ENCODE data around the gene CALR3.

Gene CALR3

DNA sequence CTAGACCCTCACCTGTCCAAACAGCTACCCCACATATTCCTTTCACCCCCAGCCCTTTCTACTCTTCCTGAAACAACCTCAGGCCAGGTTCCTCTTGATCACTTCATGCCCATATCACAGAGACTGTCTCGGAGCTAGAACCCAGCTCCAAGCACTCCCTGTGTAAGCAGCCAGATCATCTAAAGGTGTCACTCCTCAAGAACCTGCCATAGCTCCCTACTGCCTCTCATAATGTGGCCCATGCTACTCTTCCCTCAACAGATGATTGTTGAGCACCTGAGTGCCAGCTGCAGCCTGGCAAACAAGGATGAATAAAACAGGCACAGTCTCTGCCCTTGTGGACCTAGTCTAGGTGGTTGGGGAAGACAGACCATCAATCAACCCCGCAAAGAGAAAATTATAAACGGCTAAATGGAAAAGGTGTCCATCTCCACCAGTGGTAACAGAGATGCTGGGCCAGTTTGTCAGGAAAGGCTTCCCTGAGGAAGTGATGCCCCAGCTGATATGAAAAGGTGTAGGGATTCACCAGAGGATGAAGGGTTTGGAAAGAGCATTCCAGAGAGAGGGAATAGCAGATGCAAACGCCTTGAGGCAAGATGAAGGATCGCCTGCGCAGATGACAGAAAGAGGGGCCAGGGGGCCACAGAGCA lies 32.5 kb downstream of the CALR3 start:
- no peak overlapping the region for H3K4me3 ChIP-seq
- DNase-seq (ENCODE audit: low spot score in 2 of 2): no peak
- H3K27me3 ChIP-seq (ENCODE audit: low read depth): no peaks in the 10 kb centered on the region
- no peaks in the 10 kb centered on the region for H3K4me1 ChIP-seq
- in situ Hi-C loops (cut with MboI; ENCODE audit: low sequenced_read_pairs): no loop called here
- peaks cover 5% of the 10 kb centered on the region; the same call in 1 of the 2 replicates for H3K36me3 ChIP-seq (replicated peaks)
- no peaks in the 10 kb centered on the region for H3K9me3 ChIP-seq

DNA sequence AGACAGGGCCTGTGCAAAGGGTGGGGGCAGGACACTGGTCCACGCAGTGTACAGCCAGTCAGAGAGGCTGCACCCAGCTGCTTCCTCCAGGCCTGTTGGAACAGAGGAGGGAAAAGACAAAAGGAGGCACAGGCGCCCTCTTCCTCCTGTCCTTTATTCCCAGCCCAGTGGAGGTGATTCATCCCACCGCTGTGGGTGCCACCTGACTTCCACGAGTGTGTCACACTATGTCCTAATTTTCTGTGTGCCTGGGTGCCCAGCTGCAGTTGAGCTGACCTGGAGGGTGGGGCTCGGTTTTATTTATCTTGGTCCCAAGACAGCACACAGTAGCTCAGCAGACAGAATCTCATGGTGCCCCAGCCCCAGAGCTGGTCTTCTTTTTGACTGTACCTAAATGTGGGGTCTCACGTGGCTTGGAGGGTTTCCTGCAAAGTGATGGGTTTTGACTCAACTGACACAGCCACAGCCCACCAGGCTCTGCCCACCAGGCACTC lies 33.2 kb downstream of the CALR3 start:
- DNase-seq (ENCODE audit: low spot score in 2 of 2): no peak
- no peaks in the 10 kb centered on the region for H3K9me3 ChIP-seq
- H3K27me3 ChIP-seq (ENCODE audit: low read depth): no peaks in the 10 kb centered on the region
- H3K36me3 ChIP-seq (replicated peaks): peaks cover 5% of the 10 kb centered on the region; the same call in 1 of the 2 replicates
- no peaks in the 10 kb centered on the region for H3K4me1 ChIP-seq
- in situ Hi-C loops (cut with MboI; ENCODE audit: low sequenced_read_pairs): no loop called here
- no peak overlapping the region for H3K4me3 ChIP-seq

DNA sequence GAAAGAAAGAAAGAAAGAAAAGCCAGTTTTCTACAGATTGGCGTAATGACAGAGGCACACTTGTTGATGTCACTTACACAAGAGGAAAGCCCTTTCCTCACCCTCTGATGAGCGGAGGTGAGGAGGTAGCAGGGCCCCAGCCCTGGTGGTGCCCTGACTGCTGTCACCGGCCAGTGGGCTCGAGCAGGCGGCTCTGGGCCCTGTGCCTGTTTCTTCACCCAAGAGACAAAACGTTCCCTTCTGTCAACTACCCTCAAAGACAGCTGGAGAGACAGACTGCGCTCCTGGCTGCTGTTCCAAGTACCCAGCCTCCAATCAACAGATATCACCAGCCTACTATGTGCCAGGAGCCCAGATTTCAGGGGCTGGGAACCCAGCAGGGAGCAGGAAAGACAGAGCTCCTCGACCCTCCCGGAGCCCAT lies 34.3 kb downstream of the CALR3 start:
- Histone ChIP-seq H3K9me3 (no peaks in the 10 kb centered on the region), H3K4me1 (no peaks in the 10 kb centered on the region), H3K27me3 (ENCODE audit: low read depth) (no peaks in the 10 kb centered on the region), H3K4me3 (no peak overlapping the region), H3K36me3 (replicated peaks) (peaks cover 5% of the 10 kb centered on the region; the same call in 1 of the 2 replicates)
- no peak for DNase-seq (ENCODE audit: low spot score in 2 of 2)
- in situ Hi-C loops (cut with MboI; ENCODE audit: low sequenced_read_pairs): no loop called here

DNA sequence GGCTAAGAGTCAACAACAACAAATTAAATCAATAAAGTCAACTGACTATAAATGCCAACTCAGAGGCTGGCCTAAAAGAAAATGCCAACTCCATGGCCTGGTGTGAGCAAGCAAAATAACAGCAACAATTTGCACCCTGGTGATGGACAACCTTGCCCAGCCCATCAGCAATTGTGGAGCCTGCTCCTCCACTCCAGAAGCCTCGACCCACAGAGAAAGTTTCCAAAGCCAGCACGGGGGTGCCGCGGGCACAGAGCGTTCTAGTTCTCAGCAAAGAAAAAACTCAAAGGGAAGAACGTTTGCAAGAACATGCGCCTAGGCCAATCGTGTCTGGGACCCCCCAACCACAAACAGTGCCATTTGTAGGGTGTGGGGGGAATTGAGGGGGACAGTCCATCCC lies 35.5 kb downstream of the CALR3 start:
- Histone ChIP-seq H3K36me3 (replicated peaks) (peaks cover 3% of the 10 kb centered on the region; the same call in 1 of the 2 replicates), H3K4me3 (no peak overlapping the region)
- in situ Hi-C loops (cut with MboI; ENCODE audit: low sequenced_read_pairs): no loop called here

DNA sequence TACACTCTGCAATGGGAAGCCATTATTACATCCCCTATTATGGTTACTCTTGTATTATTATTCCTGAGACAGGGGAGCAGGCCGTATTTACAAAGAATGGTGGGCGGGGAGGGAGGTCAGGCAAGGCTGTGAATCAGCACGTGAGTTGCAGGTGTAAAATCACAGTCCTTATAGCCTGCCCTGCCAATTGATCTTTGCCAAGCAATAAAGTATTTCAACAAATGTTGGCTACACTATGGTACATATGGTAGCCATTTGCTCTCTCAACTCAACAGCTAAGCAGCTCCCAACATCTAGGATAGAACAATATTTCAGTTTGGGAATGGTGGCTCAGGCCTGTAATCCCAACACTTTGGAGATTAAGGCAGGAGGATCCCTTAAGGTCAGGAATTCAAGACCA lies 36.3 kb downstream of the CALR3 start:
- no peak for DNase-seq (ENCODE audit: low spot score in 2 of 2)
- Histone ChIP-seq H3K36me3 (replicated peaks) (no peaks in the 10 kb centered on the region), H3K4me3 (no peak overlapping the region), H3K27me3 (ENCODE audit: low read depth) (no peaks in the 10 kb centered on the region), H3K9me3 (no peaks in the 10 kb centered on the region), H3K4me1 (no peaks in the 10 kb centered on the region)
- in situ Hi-C loops (cut with MboI; ENCODE audit: low sequenced_read_pairs): no loop called here

More for the DNA sequence above, 35.5 kb downstream of the CALR3 start:
- no peaks in the 10 kb centered on the region for H3K27me3 ChIP-seq (ENCODE audit: low read depth)
- H3K9me3 ChIP-seq: no peaks in the 10 kb centered on the region
- DNase-seq (ENCODE audit: low spot score in 2 of 2): no peak
- H3K4me1 ChIP-seq: no peaks in the 10 kb centered on the region

DNA sequence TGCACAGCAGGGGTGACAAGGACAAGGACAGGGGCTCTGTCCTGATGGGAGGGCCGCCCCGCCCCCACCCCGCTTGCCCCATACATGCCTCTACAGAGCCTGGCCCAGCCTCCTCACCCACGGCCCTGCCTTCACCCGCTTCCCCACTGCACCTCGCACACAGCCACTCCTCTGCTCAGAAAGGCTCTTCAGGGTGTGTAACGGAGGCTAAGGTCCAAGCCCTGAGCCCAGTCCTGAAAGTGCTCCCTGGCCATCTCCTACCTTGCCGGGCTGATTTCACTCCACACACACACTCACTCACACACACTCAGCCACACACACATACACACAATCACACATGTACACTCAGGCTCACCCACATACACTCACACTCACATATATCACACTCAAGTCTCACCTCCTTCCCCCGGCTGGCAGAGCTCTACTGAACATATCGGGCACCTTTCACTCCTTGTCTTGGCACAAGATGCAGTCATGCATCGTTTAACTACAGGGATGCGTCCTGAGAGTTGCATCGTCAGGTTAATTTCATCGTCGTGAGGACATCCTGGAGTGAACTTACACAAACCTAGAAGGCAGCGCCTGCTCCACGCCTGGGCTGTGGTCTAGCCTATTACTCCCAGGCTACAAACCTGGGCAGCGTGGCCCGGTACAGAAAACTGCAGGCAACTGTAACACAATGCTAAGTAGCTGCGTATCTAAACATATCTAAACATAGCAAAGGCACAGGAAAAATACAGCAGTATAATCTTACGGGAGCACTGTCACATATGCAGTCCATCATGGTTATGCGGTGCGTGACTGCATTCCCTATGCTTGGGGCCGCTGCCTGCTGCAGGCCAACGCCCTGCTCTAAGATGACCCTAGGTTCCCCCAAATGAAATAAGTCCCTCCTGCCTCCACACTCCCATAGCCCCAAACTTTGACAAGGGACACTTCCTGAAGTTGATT lies 37.3 kb downstream of the CALR3 start:
- H3K4me1 ChIP-seq: no peaks in the 10 kb centered on the region; the same call in 1 of the 2 replicates
- no peaks in the 10 kb centered on the region for H3K36me3 ChIP-seq (replicated peaks)
- H3K27me3 ChIP-seq (ENCODE audit: low read depth): no peaks in the 10 kb centered on the region
- H3K4me3 ChIP-seq: no peak overlapping the region
- in situ Hi-C loops (cut with MboI; ENCODE audit: low sequenced_read_pairs): no loop called here
- DNase-seq (ENCODE audit: low spot score in 2 of 2): no peak
- H3K9me3 ChIP-seq: no peaks in the 10 kb centered on the region

DNA sequence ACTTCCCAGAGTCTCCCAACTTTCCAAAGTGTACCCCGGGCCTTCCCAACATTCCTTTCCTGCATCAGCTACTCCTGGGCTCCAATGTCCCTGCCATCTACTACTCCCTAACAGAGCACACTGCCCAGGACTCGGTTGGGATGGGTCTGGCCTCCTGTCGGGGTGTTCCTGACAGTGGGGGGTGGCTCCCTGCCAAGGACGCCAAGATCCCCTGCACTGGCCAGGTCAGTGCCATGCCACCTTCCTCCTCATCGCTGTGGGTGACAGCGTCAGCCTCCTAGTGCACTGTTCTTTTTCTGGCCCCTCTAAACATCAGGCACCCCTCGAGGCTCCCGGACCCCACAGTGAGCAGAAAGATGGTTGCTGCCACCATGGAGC lies 38.0 kb downstream of the CALR3 start:
- DNase-seq (ENCODE audit: low spot score in 2 of 2): no peak
- no peaks in the 10 kb centered on the region; the same call in 1 of the 2 replicates for H3K4me1 ChIP-seq
- in situ Hi-C loops (cut with MboI; ENCODE audit: low sequenced_read_pairs): no loop called here

DNA sequence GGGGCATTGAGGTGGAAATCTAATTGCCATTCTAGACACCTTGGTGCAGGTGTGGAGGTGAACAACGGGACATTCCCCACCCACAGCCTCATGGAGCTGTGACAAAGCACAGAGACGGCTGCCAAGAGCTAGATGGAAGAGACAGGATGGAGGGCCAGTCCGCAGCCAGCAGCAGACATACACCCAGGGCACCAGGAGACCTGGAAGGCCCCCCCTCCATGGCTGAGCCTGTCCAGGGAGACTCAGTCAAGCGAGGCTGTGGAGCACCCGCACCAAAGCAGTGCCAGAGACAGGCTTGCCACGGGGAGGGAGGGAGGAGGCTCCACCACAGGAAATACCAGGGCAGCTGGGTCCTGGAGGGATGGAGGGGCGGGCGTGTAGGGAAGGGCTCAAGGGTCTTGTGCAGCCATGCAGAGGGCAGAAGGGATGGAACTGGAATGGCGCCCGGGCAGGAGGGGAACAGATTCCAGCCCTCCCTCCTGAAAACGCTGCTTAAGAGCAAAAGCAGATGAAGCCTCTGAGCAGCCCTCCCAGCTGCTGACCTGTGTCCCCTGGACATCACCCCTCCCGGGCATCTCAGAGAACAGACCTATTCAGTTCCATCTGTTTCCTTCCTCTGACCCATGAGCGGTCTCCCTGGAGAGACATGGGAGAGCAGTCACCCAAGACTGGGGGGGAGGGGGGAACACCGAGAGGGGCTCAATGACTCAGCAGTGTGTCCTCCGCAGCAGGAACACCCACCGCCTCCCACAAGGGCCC lies 38.6 kb downstream of the CALR3 start:
- H3K4me3 ChIP-seq: no peak overlapping the region
- no peak for DNase-seq (ENCODE audit: low spot score in 2 of 2)
- H3K36me3 ChIP-seq (replicated peaks): no peaks in the 10 kb centered on the region
- H3K9me3 ChIP-seq: no peaks in the 10 kb centered on the region
- in situ Hi-C loops (cut with MboI; ENCODE audit: low sequenced_read_pairs): no loop called here
- no peaks in the 10 kb centered on the region for H3K27me3 ChIP-seq (ENCODE audit: low read depth)
- no peaks in the 10 kb centered on the region; the same call in 1 of the 2 replicates for H3K4me1 ChIP-seq

More for the DNA sequence above, 38.0 kb downstream of the CALR3 start:
- no peaks in the 10 kb centered on the region for H3K27me3 ChIP-seq (ENCODE audit: low read depth)
- no peaks in the 10 kb centered on the region for H3K9me3 ChIP-seq
- H3K4me3 ChIP-seq: no peak overlapping the region
- no peaks in the 10 kb centered on the region for H3K36me3 ChIP-seq (replicated peaks)

DNA sequence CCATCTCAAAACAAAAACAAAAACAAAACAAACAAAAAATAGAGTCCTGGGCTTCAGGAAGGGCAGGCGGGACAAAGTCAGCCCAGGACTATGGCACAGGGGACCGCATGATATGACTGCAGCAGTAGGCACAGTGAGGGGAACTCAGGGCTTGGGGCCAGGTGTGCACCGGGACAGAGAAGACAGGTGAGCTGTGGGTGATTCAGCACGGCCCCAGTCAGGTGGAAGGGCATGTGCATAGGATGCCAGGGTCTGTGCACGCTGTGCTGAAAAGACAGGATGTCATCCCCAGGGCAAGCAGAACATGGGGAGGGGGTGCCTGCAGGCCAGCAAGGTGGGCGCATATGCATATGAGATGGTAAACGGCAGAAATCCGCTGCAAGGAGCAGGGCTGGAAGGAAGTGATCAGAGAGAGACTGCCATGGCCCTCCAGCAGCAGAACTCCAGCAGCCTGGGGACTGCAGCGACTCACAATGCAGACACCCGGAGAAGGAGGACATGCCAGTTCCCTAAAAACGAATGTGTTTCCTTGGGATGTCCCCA lies 39.2 kb downstream of the CALR3 start:
- in situ Hi-C loops (cut with MboI; ENCODE audit: low sequenced_read_pairs): no loop called here
- H3K4me3 ChIP-seq: no peak overlapping the region

DNA sequence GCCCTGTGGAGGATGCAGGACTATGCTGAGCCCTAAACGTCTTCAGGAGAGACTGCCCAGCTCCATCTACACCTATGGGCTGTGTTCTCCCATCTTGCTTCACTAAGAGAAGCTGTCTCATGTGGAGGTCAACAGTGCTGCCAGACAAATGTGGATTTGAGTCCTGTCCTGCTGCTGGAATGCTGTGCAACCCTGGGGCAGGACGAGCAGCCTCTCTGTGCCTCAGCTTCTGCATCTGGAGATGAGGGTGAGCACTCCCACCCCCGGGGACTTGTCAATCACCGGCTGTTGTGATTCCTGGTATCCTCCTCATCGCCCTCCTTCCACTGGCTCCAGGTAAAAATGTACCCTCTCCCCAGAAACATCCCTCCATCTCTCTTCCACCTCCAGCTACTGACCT lies 40.5 kb downstream of the CALR3 start:
- no peaks in the 10 kb centered on the region; the same call in 1 of the 2 replicates for H3K4me1 ChIP-seq
- in situ Hi-C loops (cut with MboI; ENCODE audit: low sequenced_read_pairs): no loop called here
- no peaks in the 10 kb centered on the region for H3K27me3 ChIP-seq (ENCODE audit: low read depth)
- no peak overlapping the region for H3K4me3 ChIP-seq
- H3K9me3 ChIP-seq: no peaks in the 10 kb centered on the region
- no peak for DNase-seq (ENCODE audit: low spot score in 2 of 2)
- H3K36me3 ChIP-seq (replicated peaks): no peaks in the 10 kb centered on the region

More for the DNA sequence above, 39.2 kb downstream of the CALR3 start:
- Histone ChIP-seq H3K36me3 (replicated peaks) (no peaks in the 10 kb centered on the region), H3K4me1 (no peaks in the 10 kb centered on the region; the same call in 1 of the 2 replicates), H3K27me3 (ENCODE audit: low read depth) (no peaks in the 10 kb centered on the region), H3K9me3 (no peaks in the 10 kb centered on the region)
- DNase-seq (ENCODE audit: low spot score in 2 of 2): no peak

DNA sequence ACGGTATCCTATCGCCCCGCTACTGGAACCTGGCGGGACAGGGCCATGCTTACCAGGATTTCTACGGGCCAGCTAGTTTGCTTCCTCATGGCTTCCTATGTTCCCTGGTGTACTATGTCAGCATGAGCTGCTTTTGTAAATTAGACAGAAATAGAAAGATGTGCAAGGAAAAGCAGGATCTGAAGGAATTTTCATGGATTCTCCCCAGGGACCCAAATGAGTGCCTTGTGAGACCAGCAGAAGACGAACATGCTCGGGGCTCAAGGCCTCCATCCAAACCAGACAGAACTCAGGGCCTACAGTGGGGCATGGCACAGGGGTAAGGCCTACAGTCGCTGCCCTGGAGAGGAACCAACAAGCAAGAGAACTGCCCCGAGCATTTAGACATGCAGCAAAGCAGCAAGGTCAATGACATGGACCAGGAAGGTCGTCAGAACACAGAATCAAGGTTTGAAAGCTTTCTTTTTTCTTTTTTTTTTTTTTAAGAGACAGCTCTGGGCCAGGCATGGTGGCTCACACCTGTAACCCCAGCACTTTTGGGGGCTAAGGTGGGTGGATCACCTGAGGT lies 41.5 kb downstream of the CALR3 start:
- in situ Hi-C loops (cut with MboI; ENCODE audit: low sequenced_read_pairs): no loop called here
- Histone ChIP-seq H3K36me3 (replicated peaks) (no peaks in the 10 kb centered on the region), H3K9me3 (no peaks in the 10 kb centered on the region)

DNA sequence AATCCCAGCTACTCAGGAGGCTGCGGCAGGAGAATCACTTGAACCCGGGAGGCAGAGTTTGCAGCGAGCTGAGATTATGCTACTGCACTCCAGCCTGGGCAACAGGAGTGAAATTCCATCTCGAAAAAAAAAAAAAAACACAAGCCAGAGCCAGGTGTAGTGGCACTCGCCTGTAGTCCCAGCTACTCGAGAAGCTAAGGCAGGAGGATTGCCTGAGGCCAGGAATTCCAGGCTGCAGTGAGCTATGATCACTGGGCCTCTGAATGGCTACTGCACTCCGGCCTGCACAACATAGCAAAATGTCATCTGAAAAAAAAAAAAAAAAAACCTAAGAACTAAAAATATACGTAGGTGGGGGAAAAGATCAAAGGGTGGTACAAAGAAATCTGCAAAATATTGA lies 43.6 kb downstream of the CALR3 start:
- H3K27me3 ChIP-seq (ENCODE audit: low read depth): no peaks in the 10 kb centered on the region

More for the DNA sequence above, 41.5 kb downstream of the CALR3 start:
- no peak overlapping the region for H3K4me3 ChIP-seq
- DNase-seq (ENCODE audit: low spot score in 2 of 2): no peak
- H3K4me1 ChIP-seq: no peaks in the 10 kb centered on the region; the same call in 1 of the 2 replicates
- no peaks in the 10 kb centered on the region for H3K27me3 ChIP-seq (ENCODE audit: low read depth)

More for the DNA sequence above, 43.6 kb downstream of the CALR3 start:
- H3K9me3 ChIP-seq: peaks cover 3% of the 10 kb centered on the region; the same call in 1 of the 2 replicates
- in situ Hi-C loops (cut with MboI; ENCODE audit: low sequenced_read_pairs): no loop called here
- H3K4me1 ChIP-seq: peaks cover 5% of the 10 kb centered on the region
- peak in 1 of 2 experiments; percentile 30 for DNase-seq (ENCODE audit: low spot score in 2 of 2)
- H3K4me3 ChIP-seq: no peak overlapping the region
- no peaks in the 10 kb centered on the region for H3K36me3 ChIP-seq (replicated peaks)

All from HAP-1 (cell line).